Muscle of arm (tissue), 12 donors: ENCODE results near the gene APP. TPM values are rescaled to one million over a fixed set of nuclear protein-coding genes. Genes with fewer than 3 reads are reported as not detected.
"Not testable (repeated sequence)": the region's sequence is repeated elsewhere in the genome, so short reads cannot be mapped to it uniquely, and the experiment has no call there.

Experiments
- DNase-seq: peaks from one replicate; pipeline ENCODE4 v3.0.0-alpha.2; 2013
- polyA plus RNA-seq, 12 donors: library from polyadenylated mRNA; unstranded; fragments of 120-200 nt; gene quantifications; one replicate each; pipeline ENCODE4 v1.2.1, GENCODE V29; 2013; ENCODE audit not compliant: insufficient read length in 12 of 12

The APP gene
- polyA plus RNA-seq, 12 donors, result 231 to 471 (median 275) TPM; not detected in 1

GRCh38 chr21:26135520-26135919 is 35.0 kb downstream of the APP start:
- DNase-seq, result no peak

DNA sequence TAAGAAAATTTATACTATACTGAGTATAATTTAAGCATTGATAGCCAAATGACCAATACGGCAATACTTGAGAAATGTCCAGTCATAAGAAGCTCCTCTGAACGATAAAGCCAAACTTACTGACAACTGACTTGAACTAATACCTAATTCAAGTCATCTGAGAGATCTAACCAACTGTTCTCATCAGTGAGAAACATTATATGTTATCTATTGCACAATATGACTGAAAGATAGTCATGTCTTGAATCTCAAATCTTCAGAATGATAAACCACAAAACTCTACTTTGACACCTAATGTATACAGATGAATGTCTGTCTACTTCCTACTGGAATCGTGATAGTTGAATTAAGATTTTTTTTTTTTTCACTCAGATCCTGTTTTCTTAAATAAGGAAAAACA is 39.0 kb downstream of the APP start:
- DNase-seq, result no peak

GRCh38 chr21:26131053-26131452 is 39.5 kb downstream of the APP start:
- not testable (repeated sequence) for DNase-seq

- DNase-seq, result no peak
Observed at GRCh38 chr21:26130249-26130881, 40.2 kb downstream of the APP start.

DNA sequence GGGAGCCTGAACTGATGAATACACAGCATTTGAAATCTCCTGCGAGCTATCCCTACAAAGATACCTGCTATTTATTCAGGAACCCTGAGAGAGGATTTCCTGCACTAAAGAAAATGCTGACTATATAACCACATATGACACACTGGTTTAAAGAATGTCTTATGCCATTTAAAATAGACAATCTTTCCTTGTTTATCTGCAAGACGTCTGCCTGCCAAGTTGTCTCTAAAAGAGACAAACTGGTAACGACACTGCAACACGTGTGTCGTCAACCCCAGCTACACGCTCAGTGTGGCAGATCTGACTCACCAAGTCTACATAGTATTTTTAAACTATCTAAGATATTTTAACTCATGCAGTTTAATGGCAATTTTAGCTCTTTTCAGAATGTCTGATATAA is 42.7 kb downstream of the APP start:
- DNase-seq, result no peak

- no peak for DNase-seq
Observed at GRCh38 chr21:26127073-26127814, 43.3 kb downstream of the APP start.

- no peak for DNase-seq
Observed at GRCh38 chr21:26126168-26126553, 44.4 kb downstream of the APP start.

DNA sequence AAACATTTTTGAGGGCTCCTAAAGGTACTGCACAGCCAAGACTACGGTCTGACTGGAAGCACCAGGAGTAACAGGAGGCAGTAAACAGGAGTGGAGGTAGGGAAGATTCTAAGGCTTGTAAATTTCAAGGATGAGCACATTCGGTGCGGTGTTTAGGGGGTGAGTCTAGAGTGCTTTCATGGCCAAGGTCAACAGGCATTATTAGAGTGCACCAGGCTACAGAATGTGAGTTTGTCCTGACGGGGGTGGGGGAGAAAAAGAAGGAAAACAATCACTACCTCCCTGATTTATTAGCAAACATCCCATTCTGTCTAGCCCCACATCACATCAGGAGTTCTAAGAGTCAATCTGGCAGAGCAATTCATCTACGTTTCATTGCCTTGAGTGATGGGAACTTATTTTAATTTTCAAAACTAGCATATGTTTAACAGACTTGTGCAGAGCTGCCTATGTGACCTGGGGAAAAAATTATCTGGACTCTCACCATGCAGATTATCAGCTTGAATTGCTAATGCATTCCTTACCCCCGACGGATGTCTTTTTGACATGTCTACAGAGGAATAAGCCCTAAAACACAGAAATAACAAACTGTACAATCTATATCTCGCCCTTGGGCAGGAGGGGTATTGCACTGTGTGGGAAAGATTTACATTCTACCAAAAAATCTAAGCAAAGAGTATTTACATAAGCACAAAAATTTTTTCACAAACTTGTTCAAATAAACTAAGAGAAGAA is 45.0 kb downstream of the APP start:
- no peak for DNase-seq

DNA sequence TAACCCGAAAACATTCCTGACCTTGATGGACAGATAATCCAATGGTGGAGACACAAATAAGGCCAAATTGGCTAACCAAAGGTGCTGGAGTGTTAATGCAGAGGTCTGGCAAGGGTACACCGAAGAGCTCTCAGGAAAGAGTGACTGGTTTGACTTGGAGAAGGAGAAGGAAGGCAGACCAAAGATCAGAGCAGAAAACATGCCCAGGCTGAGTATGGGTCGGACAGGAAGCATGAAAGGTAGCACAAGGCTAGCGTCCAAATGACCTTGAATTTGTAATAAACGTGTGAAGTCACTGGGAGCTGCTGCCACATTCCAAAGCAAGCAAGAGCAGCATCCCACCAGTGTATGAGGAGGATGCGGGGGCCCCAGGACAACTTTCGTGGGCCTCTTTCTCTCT is 45.7 kb downstream of the APP start:
- no peak for DNase-seq

DNA sequence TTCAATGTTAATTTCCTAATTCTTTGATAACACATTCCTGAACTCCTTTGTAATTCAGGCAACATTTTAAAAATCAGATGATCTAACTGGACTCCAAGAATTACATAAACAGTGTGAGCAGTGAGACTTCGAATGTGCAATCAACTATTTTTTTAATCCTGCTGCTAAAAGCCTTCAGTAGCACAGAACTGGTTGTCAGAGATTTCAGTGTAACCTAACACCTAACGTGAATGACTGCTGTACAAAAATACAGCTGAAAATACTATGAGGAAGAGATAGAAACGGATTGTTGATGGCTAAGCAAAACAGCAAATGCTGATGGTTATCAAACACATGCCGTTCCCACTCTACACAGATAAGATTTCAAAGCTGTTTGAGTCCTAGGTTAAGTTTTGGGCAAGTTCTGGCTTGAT is 46.1 kb downstream of the APP start:
- DNase-seq, result no peak

- no peak for DNase-seq
Observed at GRCh38 chr21:26123012-26123411, 47.6 kb downstream of the APP start.

GRCh38 chr21:26120828-26121227 is 49.7 kb downstream of the APP start:
- DNase-seq, result no peak

DNA sequence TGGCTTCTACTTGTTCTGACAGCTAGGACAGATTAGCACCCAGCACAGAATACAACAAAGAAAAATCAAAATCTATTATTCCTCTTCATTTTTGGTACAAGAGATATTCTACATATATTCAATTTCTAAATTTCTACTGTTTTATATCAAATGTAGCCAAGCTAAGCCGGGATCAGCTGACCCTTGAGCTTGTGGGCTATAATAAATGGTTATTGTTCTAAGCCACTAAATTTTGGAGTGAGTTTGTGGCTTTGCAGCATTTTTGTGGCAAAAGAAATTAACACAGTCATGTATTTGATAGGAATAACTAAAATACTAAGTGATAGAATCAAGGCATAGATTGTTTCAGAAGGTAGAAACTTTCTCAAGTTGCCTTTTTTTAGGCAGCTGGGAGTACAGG is 50.7 kb downstream of the APP start:
- no peak for DNase-seq

GRCh38 chr21:26118938-26119540 is 51.5 kb downstream of the APP start:
- DNase-seq, result no peak

- no peak for DNase-seq
Observed at GRCh38 chr21:26117972-26118367, 52.6 kb downstream of the APP start.

DNA sequence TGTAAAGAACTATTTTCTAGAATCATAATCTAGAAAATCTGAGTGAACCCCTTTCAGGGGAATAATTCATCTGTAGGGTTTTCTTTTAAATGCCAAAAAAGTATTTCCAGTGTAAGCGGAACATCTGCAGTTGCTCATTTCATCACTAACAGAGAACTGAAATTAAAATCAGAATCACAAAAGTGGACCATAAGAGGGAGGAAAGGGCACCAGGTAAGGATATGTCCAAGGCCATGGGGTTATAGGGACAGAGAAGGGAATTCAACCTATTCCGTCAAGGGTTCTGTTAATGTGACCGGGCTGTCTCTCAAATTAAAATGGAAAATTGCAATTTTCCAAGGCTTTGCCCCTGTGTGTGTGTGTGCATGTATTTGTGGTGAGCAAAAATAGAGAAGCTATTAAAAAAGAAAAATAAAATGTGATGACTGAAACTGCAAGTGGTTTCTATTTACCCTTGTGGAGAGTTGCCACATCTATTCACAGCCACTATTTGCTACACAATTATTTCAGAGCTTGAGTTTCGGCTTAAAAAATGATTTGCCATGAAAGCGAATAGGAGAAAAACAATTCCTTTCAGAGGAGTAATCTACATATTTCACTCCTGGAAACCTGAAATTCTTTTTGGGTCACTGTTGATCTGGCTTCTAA is 53.1 kb downstream of the APP start:
- DNase-seq, result no peak

- DNase-seq, result no peak
Observed at GRCh38 chr21:26116456-26117011, 54.0 kb downstream of the APP start.

DNA sequence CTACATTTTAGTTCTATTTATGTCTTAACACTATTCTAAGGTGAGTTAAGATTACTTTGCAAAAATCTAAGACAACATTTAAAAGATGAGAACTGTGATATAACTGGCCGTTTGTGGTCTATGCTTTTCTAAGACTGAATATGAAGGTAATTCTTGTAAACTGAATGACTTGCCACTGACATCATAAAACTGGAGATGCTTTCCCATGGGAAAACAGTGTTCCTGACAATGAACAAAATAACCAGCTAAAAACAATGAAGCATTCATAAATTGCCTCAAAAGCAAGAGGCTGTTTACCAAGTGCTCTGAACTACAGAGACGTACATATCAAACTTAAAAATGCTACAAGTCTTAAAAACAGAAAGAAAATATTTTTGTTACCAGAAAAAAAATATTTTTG is 54.7 kb downstream of the APP start:
- DNase-seq, result no peak

GRCh38 chr21:26115305-26115704 is 55.3 kb downstream of the APP start:
- no peak for DNase-seq

GRCh38 chr21:26112975-26113374 is 57.6 kb downstream of the APP start:
- DNase-seq, result no peak

DNA sequence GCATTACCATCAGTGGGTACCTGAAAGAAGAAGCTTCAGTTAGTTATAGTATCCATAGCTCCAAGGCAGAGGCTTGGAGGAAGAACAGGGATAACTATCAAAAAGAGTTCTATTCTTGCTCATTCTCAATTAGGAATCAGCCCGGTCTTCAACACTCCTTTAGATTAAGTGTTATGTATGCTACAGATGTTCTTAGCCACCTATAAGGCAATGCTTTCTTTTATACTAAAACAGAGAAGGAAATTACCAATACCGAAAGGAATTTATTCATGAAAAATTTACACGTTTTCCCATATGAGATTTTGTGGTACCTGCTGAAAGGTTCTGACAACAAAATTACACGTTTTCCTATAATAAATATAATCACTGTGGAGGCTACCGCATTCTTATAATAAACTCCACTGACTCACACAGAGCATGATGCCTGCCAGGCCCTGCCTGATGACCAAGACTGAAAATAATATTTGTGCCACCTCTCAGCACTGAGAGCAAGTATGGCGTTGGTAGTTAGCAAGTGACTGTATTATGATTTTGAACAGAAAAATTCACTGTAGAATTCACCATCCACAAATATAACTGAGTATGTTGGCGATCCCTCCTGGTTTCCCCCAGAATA is 58.3 kb downstream of the APP start:
- DNase-seq, result no peak
